K562 (cell line): Measurements from ENCODE around the gene DAPK2. TPM values are rescaled to one million over a fixed set of nuclear protein-coding genes. Genes with fewer than 3 reads are reported as not detected.

Experiments
- ATAC-seq: fragments of 200-7000 bp; cut with Tn5 transposase; 3 replicates; pipeline ENCODE4 v1.9.1; 2020; ENCODE audit warnings: moderate library complexity
- BruUV-seq: library from RNA; stranded (reverse); fragments of 400-500 nt; replicated peaks from 2 replicates; lab custom pipeline; 2021; lab: Mats Ljungman, UMichigan
- CTCF ChIA-PET: fragments of 300-600 bp; formaldehyde crosslinking; extraction: SDS; loops from one replicate; lab custom pipeline; 2021; ENCODE audit warnings: low intra/inter-chr PET ratio; lab: Yijun Ruan, JAX
- POLR2A ChIA-PET: fragments of 300-600, 350-650 bp; sonication (Branson Sonifier 250); formaldehyde crosslinking; extraction: SDS; loops from one replicate; lab custom pipeline; 2021; ENCODE audit warnings: antibody characterized with exemption, inconsistent platforms; lab: Yijun Ruan, JAX
- DNase-seq, 4 experiments: peaks; one replicate each; pipeline versions ENCODE4 v3.0.0 to v3.0.0-alpha.2; 2011 to 2018; ENCODE audit warnings: low spot score in 3 of 4, mixed read lengths in 3 of 4; ENCODE audit errors: extremely low read depth in 1 of 4
- FAIRE-seq: peaks from 2 replicates; lab custom pipeline; 2011; peaks lifted over from hg19 to GRCh38; lab: Jason Lieb, UNC
- H2AFZ ChIP-seq: 2 replicates; pipeline ENCODE4 v1.6.0; 2011; ENCODE audit warnings: low read depth, low read length, control low read depth, inconsistent platforms
- H3K27ac ChIP-seq: fragments of 200-600 bp; 3 replicates; pipeline ENCODE4 v1.8.0; 2011; ENCODE audit warnings: low read depth, mild to moderate bottlenecking, control low read depth, inconsistent platforms, low read length, moderate library complexity, mixed read lengths; ENCODE audit errors: extremely low read depth
- H3K27me3 ChIP-seq, 2 experiments: fragments of 300-600 bp in 1 of 2; 2 replicates in 1 of 2; 3 replicates in 1 of 2; pipeline versions ENCODE4 v1.6.0 to v1.8.0; 2011; ENCODE audit warnings: inconsistent platforms in 2 of 2, low read length in 2 of 2, mild to moderate bottlenecking in 1 of 2, mixed read lengths in 1 of 2, moderate library complexity in 1 of 2; ENCODE audit not compliant: control insufficient read depth in 2 of 2, insufficient read depth in 2 of 2
- H3K36me3 ChIP-seq: fragments of 300-600 bp; 3 replicates; pipeline ENCODE4 v1.8.0; 2011; ENCODE audit warnings: mild to moderate bottlenecking, low read length, inconsistent platforms; ENCODE audit not compliant: control insufficient read depth, insufficient read depth
- H3K4me1 ChIP-seq, 2 experiments: fragments of 200-600 bp in 1 of 2; replicated peaks in 1 of 2; 2 replicates in 1 of 2; 3 replicates in 1 of 2; pipeline versions ENCODE4 v1.5.1 to v1.8.0; 2011; ENCODE audit warnings: inconsistent platforms in 2 of 2, low read length in 2 of 2, mild to moderate bottlenecking in 1 of 2, mixed read lengths in 1 of 2, moderate library complexity in 1 of 2; ENCODE audit not compliant: control insufficient read depth in 2 of 2, insufficient read depth in 2 of 2
- H3K4me2 ChIP-seq: 2 replicates; pipeline ENCODE4 v1.6.1; 2011; ENCODE audit warnings: low read length, control low read depth, inconsistent platforms, mixed read lengths; ENCODE audit not compliant: insufficient read depth
- H3K4me3 ChIP-seq: fragments of 200-600 bp; sonication (generic), shearing (Covaris generic); 2 replicates; pipeline ENCODE4 v1.5.1; 2016; ENCODE audit warnings: control low read depth, inconsistent platforms
- H3K79me2 ChIP-seq: fragments of 200-600 bp; 3 replicates; pipeline ENCODE4 v1.8.0; 2011; ENCODE audit warnings: low read length, inconsistent platforms; ENCODE audit not compliant: control insufficient read depth, insufficient read depth
- H3K9ac ChIP-seq, 2 experiments: 2 replicates each; pipeline versions ENCODE4 v1.6.0 to v1.6.1; 2011; ENCODE audit warnings: low read depth in 2 of 2, low read length in 2 of 2, control low read depth in 1 of 2, inconsistent platforms in 1 of 2, mild to moderate bottlenecking in 1 of 2, mixed read lengths in 1 of 2; ENCODE audit not compliant: insufficient read depth in 1 of 2
- H3K9me1 ChIP-seq: one replicate; pipeline ENCODE4 v1.6.0; 2011; ENCODE audit warnings: inconsistent platforms, mild to moderate bottlenecking, low read length, moderate library complexity; ENCODE audit not compliant: control insufficient read depth, insufficient read depth
- H3K9me3 ChIP-seq: replicated peaks from 2 replicates; pipeline ENCODE4 v1.5.1; 2011; ENCODE audit warnings: low read depth, low read length, inconsistent platforms; ENCODE audit not compliant: control insufficient read depth, insufficient read depth
- H4K20me1 ChIP-seq: replicated peaks from 2 replicates; pipeline ENCODE4 v1.6.1; 2011; ENCODE audit warnings: low read length, inconsistent platforms, mixed read lengths; ENCODE audit not compliant: control insufficient read depth, insufficient read depth
- ARID1B ChIP-seq: fragments of 450-650 bp; IDR thresholded peaks from 2 replicates; pipeline ENCODE4 v1.6.1; 2016; ENCODE audit warnings: antibody characterized with exemption, mild to moderate bottlenecking, inconsistent platforms
- CBX1 ChIP-seq: sonication (generic); IDR thresholded peaks from 2 replicates; pipeline ENCODE4 v1.6.1; 2016; ENCODE audit warnings: antibody characterized with exemption, low read depth, mild to moderate bottlenecking
- KDM5B ChIP-seq: fragments of 200-600 bp; sonication (generic); IDR thresholded peaks from 2 replicates; pipeline ENCODE4 v1.6.1; 2012; ENCODE audit warnings: low read depth, mild to moderate bottlenecking, moderate library complexity, low read length, control low read depth, inconsistent platforms; ENCODE audit not compliant: insufficient replicate concordance
- KLF16 ChIP-seq: IDR thresholded peaks from 2 replicates; pipeline ENCODE4 v1.6.1; 2016; ENCODE audit warnings: antibody characterized with exemption
- MCM3 ChIP-seq: fragments of 450-650 bp; IDR thresholded peaks from 2 replicates; pipeline ENCODE4 v1.6.1; 2016
- MEF2D ChIP-seq: conservative IDR thresholded peaks from 2 replicates; pipeline ENCODE4 v1.6.1; 2016; ENCODE audit warnings: low read depth, missing genetic modification characterization, missing compliant biosample characterization
- NFIC ChIP-seq: fragments of 450-650 bp; IDR thresholded peaks from 2 replicates; pipeline ENCODE4 v1.6.1; 2017; ENCODE audit warnings: mild to moderate bottlenecking, inconsistent platforms
- SAFB2 ChIP-seq: fragments of 200-400 bp; formaldehyde crosslinking; IDR thresholded peaks from 2 replicates; pipeline ENCODE4 v1.6.1; 2018; ENCODE audit warnings: borderline replicate concordance, low read length, low read depth, moderate library complexity; ENCODE audit not compliant: severe bottlenecking
- SNIP1 ChIP-seq: fragments of 450-650 bp; IDR thresholded peaks from 2 replicates; pipeline ENCODE4 v1.7.1; 2017; ENCODE audit warnings: low read depth, mild to moderate bottlenecking
- TAL1 ChIP-seq: fragments of 450-650 bp; IDR thresholded peaks from 2 replicates; pipeline ENCODE4 v1.6.1; 2016; ENCODE audit warnings: mild to moderate bottlenecking
- TEAD2 ChIP-seq: fragments of 450-650 bp; IDR thresholded peaks from 2 replicates; pipeline ENCODE4 v1.6.1; 2016; ENCODE audit warnings: missing genetic modification characterization, control low read depth, missing compliant biosample characterization
- TGIF2 ChIP-seq: sonication (generic); formaldehyde crosslinking; IDR thresholded peaks from 2 replicates; pipeline ENCODE4 v1.8.1; 2022; ENCODE audit warnings: mild to moderate bottlenecking, missing genetic modification reagents, moderate library complexity
- ZNF24 ChIP-seq: fragments of 450-650 bp; IDR thresholded peaks from 2 replicates; pipeline ENCODE4 v1.6.1; 2016
- ZNF384 ChIP-seq: IDR thresholded peaks from 2 replicates; pipeline ENCODE4 v1.6.1; 2012; ENCODE audit warnings: low read depth, low read length, improper control_type of control experiment
- ZNF75A ChIP-seq: fragments of 450-650 bp; formaldehyde crosslinking; IDR thresholded peaks from 2 replicates; pipeline ENCODE4 v1.4.0; 2020; ENCODE audit warnings: mild to moderate bottlenecking
- WGBS: fragments of 100-300 bp; shearing (Covaris generic); methylation state at CpG from one replicate; pipeline ENCODE4 v1.1.6; 2016; ENCODE audit warnings: low coverage, mixed read lengths; ENCODE audit not compliant: insufficient coverage; ENCODE audit errors: missing lambda C conversion rate; 5-methylcytosine and 5-hydroxymethylcytosine counted together
- in situ Hi-C: fragments of 300-500 bp; cut with MboI; formaldehyde crosslinking; loops from 4 replicates; pipeline ENCODE4 v1.15.0; 2018; ENCODE audit warnings: inconsistent platforms, mixed read lengths
- intact Hi-C: fragments of 100-400 bp; cut with micrococcal nuclease; formaldehyde crosslinking; loops from 2 replicates; pipeline ENCODE4 v1.14.2; 2022
- polyA plus RNA-seq, 8 experiments: library from polyadenylated mRNA; depleted of rRNA in 4 of 8; stranded (reverse) in 5 of 8; unstranded in 3 of 8; fragments of >200 nt; fragmentation: Nextera tagmentation in 2 of 8; fragmentation: Illumina TruSeq in 1 of 8; extraction: Ambion mirVana in 2 of 8; extraction: Trizol in 1 of 8; gene quantifications; 2 replicates each; pipeline versions ENCODE4 v1.2.1 to v1.2.3, GENCODE V29; 2011 to 2014; ENCODE audit warnings: inconsistent platforms in 1 of 8, missing spikeins in 1 of 8
- total RNA-seq, 7 experiments: library from RNA; depleted of rRNA in 6 of 7; stranded (reverse); fragments of >200 nt in 6 of 7; fragmentation: Illumina TruSeq in 2 of 7; extraction: Trizol in 2 of 7; gene quantifications; 2 replicates each; pipeline versions ENCODE4 v1.2.1 to v1.2.3, GENCODE V29; 2011 to 2021; ENCODE audit warnings: low replicate concordance in 1 of 7
- TF ChIP-seq, protein P1 (sequence below): IDR thresholded peaks from 3 replicates; pipeline ENCODE4 v1.6.1; 2011; ENCODE audit warnings: borderline replicate concordance, mild to moderate bottlenecking; ENCODE audit not compliant: insufficient read length, insufficient read depth
- TF ChIP-seq, protein P2 (sequence below): fragments of 250-450 bp; sonication (Bioruptor Pico); IDR thresholded peaks from 2 replicates; pipeline ENCODE4 v1.8.0; 2021; ENCODE audit warnings: mild to moderate bottlenecking, moderate library complexity
- TF ChIP-seq, protein P3 (sequence below), 2 experiments: fragments of 450-650 bp in 1 of 2; sonication (generic) in 1 of 2; formaldehyde crosslinking in 1 of 2; IDR thresholded peaks in 1 of 2; conservative IDR thresholded peaks in 1 of 2; 2 replicates each; pipeline versions ENCODE4 v1.6.1 to v1.8.1; 2016 to 2023; ENCODE audit warnings: mild to moderate bottlenecking in 2 of 2, moderate library complexity in 2 of 2, inconsistent platforms in 1 of 2, missing genetic modification reagents in 1 of 2
- TF ChIP-seq, protein P4 (sequence below), 2 experiments: IDR thresholded peaks; 2 replicates each; pipeline ENCODE4 v1.6.1; 2012; ENCODE audit warnings: improper control_type of control experiment in 2 of 2, low read depth in 2 of 2, low read length in 2 of 2, borderline replicate concordance in 1 of 2

The DAPK2 gene
- total and polyA plus RNA-seq, 9 of the 15 experiments (the other 6 are each of a cell fraction or from before 2014, with no cell fraction given): 0.14 to 5.2 (median 2.2) TPM

DNA sequence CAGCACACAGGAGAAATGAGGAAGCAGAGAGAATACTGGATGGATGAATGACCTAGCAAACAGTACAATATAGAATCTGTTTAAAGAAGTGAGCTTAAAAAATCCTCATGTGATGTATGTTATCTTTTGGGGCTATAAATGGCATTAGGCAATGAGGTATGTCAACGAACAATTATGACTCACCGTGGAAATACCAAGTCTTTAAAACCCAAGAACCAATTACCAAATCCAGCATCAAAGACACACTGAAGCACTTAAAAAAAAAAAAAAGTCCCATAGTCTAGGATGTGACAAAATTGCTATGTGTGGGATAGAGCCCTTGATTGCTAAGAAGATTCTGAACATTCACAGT, 176.3 kb downstream of the DAPK2 start:
- Histone ChIP-seq H2AFZ (no peak overlapping the region), H3K36me3 (no peaks in the 10 kb centered on the region), H3K27ac (no peak overlapping the region), H3K9me3 (no peaks in the 10 kb centered on the region), H4K20me1 (no peaks in the 10 kb centered on the region), H3K4me2 (no peak overlapping the region), H3K27me3 (no peaks in the 10 kb centered on the region), H3K9me1 (no peaks in the 10 kb centered on the region), H3K4me3 (no peak overlapping the region), H3K4me1 (peaks cover 2 to 6% of the 10 kb centered on the region in 2 experiments; a peak in 4 of 5 replicates), H3K9ac (no peak overlapping the region), H3K79me2 (no peaks in the 10 kb centered on the region)
- ATAC-seq: no peak
- in situ Hi-C loops: no loop called here
- no TSS peak for BruUV-seq
- ChIA-PET POLR2A (interaction anchor here (0.7 to 1.0 kb wide), 2 partner anchors 11 to 14 kb away, joined by 3 read pairs; no protein-coding TSS in a partner anchor), CTCF (no interaction called here)
- no peak for FAIRE-seq
- 10% methylated on average over 2 of the region's 2 CpGs for WGBS
- no peak for DNase-seq
- intact Hi-C loops: no loop called here
- no peak for TF ChIP-seq SAFB2
- no peak for TF ChIP-seq KLF16
- no peak for TF ChIP-seq TEAD2 (tag)
- TF ChIP-seq, protein P1, sequence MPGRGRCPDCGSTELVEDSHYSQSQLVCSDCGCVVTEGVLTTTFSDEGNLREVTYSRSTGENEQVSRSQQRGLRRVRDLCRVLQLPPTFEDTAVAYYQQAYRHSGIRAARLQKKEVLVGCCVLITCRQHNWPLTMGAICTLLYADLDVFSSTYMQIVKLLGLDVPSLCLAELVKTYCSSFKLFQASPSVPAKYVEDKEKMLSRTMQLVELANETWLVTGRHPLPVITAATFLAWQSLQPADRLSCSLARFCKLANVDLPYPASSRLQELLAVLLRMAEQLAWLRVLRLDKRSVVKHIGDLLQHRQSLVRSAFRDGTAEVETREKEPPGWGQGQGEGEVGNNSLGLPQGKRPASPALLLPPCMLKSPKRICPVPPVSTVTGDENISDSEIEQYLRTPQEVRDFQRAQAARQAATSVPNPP: no peak
- no peak for TF ChIP-seq ZNF75A (CRISPR knock-in tag)
- TF ChIP-seq, protein P2, sequence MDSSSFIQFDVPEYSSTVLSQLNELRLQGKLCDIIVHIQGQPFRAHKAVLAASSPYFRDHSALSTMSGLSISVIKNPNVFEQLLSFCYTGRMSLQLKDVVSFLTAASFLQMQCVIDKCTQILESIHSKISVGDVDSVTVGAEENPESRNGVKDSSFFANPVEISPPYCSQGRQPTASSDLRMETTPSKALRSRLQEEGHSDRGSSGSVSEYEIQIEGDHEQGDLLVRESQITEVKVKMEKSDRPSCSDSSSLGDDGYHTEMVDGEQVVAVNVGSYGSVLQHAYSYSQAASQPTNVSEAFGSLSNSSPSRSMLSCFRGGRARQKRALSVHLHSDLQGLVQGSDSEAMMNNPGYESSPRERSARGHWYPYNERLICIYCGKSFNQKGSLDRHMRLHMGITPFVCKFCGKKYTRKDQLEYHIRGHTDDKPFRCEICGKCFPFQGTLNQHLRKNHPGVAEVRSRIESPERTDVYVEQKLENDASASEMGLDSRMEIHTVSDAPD (CRISPR knock-in tag): no peak
- TF ChIP-seq MCM3: no peak
- no peak for TF ChIP-seq TAL1
- TF ChIP-seq CBX1: no peak
- TF ChIP-seq ARID1B: no peak
- no peak for TF ChIP-seq TGIF2 (CRISPR knock-in tag)
- no peak for TF ChIP-seq KDM5B
- TF ChIP-seq SNIP1: no peak
- TF ChIP-seq MEF2D (tag): peak; percentile 55; the same call in 1 of the 2 replicates
- no peak for TF ChIP-seq ZNF384
- TF ChIP-seq NFIC: no peak
- TF ChIP-seq, protein P3, sequence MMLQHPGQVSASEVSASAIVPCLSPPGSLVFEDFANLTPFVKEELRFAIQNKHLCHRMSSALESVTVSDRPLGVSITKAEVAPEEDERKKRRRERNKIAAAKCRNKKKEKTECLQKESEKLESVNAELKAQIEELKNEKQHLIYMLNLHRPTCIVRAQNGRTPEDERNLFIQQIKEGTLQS (IDR thresholded peaks at IDR 0.05): peak; percentile 41; the same call in 1 of the 2 replicates
- TF ChIP-seq, protein P3 (CRISPR knock-in tag; conservative IDR thresholded peaks at IDR 0.05): no peak
- no peak for TF ChIP-seq ZNF24
- TF ChIP-seq, protein P4, sequence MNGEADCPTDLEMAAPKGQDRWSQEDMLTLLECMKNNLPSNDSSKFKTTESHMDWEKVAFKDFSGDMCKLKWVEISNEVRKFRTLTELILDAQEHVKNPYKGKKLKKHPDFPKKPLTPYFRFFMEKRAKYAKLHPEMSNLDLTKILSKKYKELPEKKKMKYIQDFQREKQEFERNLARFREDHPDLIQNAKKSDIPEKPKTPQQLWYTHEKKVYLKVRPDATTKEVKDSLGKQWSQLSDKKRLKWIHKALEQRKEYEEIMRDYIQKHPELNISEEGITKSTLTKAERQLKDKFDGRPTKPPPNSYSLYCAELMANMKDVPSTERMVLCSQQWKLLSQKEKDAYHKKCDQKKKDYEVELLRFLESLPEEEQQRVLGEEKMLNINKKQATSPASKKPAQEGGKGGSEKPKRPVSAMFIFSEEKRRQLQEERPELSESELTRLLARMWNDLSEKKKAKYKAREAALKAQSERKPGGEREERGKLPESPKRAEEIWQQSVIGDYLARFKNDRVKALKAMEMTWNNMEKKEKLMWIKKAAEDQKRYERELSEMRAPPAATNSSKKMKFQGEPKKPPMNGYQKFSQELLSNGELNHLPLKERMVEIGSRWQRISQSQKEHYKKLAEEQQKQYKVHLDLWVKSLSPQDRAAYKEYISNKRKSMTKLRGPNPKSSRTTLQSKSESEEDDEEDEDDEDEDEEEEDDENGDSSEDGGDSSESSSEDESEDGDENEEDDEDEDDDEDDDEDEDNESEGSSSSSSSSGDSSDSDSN (IDR thresholded peaks at IDR 0.05; ENCODE audit: borderline replicate concordance in 1 of 2, low read depth in 2 of 2, low read length in 2 of 2): no peak
